ENCODE results near the gene REM2. TPM values are rescaled to one million over a fixed set of nuclear protein-coding genes. Genes with fewer than 3 reads are reported as not detected.
A peak's percentile ranks its signal among the peaks of the same experiment; 100 is the strongest.

The REM2 gene
- total and polyA plus RNA-seq, 10 donors = 1.4 to 5.8 (median 3.2) TPM

DNA sequence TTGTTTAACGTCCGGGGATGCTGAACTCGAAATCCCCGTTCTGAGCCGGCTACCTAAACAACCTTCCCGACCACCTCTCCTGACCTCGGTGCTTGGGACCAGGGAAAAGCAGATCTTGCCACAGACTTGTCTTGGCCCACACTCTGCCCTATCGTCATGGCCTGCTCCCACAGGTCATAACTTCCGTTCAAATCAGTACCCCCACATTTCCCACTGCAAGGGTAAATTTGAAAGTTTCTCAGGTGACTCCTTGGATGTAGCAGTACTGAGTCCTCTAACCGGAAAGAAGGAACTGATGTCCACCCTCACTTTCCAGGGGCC is 36.5 kb downstream of the REM2 start:
- H3K27me3 ChIP-seq (replicated peaks in 1 of 7) = no peaks in the 10 kb centered on the region
- peaks cover 0 to 66% (median 41%) of the 10 kb centered on the region in 6 donors for H3K36me3 ChIP-seq
- TF ChIP-seq, protein P1, sequence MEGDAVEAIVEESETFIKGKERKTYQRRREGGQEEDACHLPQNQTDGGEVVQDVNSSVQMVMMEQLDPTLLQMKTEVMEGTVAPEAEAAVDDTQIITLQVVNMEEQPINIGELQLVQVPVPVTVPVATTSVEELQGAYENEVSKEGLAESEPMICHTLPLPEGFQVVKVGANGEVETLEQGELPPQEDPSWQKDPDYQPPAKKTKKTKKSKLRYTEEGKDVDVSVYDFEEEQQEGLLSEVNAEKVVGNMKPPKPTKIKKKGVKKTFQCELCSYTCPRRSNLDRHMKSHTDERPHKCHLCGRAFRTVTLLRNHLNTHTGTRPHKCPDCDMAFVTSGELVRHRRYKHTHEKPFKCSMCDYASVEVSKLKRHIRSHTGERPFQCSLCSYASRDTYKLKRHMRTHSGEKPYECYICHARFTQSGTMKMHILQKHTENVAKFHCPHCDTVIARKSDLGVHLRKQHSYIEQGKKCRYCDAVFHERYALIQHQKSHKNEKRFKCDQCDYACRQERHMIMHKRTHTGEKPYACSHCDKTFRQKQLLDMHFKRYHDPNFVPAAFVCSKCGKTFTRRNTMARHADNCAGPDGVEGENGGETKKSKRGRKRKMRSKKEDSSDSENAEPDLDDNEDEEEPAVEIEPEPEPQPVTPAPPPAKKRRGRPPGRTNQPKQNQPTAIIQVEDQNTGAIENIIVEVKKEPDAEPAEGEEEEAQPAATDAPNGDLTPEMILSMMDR (IDR thresholded peaks at IDR 0.05 in 8 of 11, conservative IDR thresholded peaks at IDR 0.05 in 3 of 11) = no peak
- TF ChIP-seq POLR2AphosphoS5 (IDR thresholded peaks at IDR 0.05) (no peak), POLR2A (IDR thresholded peaks at IDR 0.05) (no peak)
- H3K4me3 ChIP-seq = peak overlapping the region in 7 of 8 donors; percentile 28 to 86 (median 63)
- 8 to 13% (median 8%) methylated on average over 7 to 10 of the region's 10 CpGs for WGBS, 5 donors
- H3K4me1 ChIP-seq = peaks cover 26 to 50% (median 42%) of the 10 kb centered on the region in 6 donors
- intact Hi-C loops (cut with DNase I; ENCODE audit: low total_unique reads) = no loop called here
- H3K9me3 ChIP-seq = no peaks in the 10 kb centered on the region
- H3K27ac ChIP-seq = peak overlapping the region; percentile 76 to 100 (median 99)
- no peak for DNase-seq

DNA sequence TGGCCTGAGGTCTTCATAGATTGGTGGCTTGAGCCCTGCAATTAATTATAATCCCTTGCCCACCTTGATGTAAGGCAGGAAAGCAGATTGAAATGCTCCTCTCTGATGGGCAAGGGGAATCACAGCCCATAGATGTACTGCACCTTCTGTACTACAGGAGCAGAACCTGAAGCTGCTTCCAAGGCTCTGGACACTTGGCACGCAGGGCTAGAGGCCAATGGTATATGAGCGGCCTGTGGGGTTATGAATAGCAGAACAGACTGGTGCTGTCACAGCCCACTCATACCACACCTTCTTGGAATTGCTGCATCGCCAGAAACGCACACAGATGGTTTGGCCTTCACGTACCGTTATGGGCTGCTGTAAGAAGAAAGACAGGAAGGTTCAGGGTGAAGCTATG is 37.7 kb downstream of the REM2 start:
- 88 to 96% (median 91%) methylated on average over 6 of the region's 6 CpGs for WGBS, 5 donors
- peaks cover 0 to 74% (median 51%) of the 10 kb centered on the region in 6 donors for H3K36me3 ChIP-seq
- H3K27me3 ChIP-seq (replicated peaks in 1 of 7) = no peaks in the 10 kb centered on the region
- no peak overlapping the region for H3K4me3 ChIP-seq
- TF ChIP-seq, protein P1 (IDR thresholded peaks at IDR 0.05 in 8 of 11, conservative IDR thresholded peaks at IDR 0.05 in 3 of 11) = no peak
- no peak for TF ChIP-seq POLR2A (IDR thresholded peaks at IDR 0.05)
- no peak for TF ChIP-seq POLR2AphosphoS5 (IDR thresholded peaks at IDR 0.05)
- intact Hi-C loops (cut with DNase I; ENCODE audit: low total_unique reads) = no loop called here
- no peak for DNase-seq
- H3K9me3 ChIP-seq = no peaks in the 10 kb centered on the region
- peaks cover 19 to 39% (median 31%) of the 10 kb centered on the region in 6 donors for H3K4me1 ChIP-seq
- peak overlapping the region in 1 of 8 donors; percentile 100 for H3K27ac ChIP-seq

DNA sequence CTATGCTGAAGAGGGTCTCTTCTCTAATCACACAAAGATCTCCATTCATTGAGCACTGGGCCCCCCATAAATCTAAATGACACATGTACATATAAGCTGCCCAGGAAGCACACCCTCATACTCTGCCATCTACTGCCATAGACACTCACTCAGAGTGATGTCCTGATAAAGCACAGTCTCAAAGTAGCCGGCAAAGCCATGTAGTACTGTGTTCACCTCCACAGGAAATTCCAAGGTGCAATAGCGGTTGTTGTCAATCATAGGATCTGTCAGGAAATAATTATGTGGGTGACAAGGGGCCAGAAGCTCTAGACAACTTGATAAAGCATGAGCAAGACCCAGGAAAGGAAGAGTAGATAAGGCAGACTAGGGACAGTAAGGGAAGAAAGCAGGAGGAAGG is 39.3 kb downstream of the REM2 start:
- intact Hi-C loops (cut with DNase I; ENCODE audit: low total_unique reads) = no loop called here
- Histone ChIP-seq H3K4me3 (no peak overlapping the region), H3K9me3 (no peaks in the 10 kb centered on the region), H3K4me1 (peaks cover 11 to 37% (median 17%) of the 10 kb centered on the region in 6 donors), H3K27ac (no peak overlapping the region), H3K36me3 (peaks cover 0 to 71% (median 61%) of the 10 kb centered on the region in 6 donors), H3K27me3 (replicated peaks in 1 of 7) (no peaks in the 10 kb centered on the region)
- WGBS, 5 donors = 78 to 93% (median 89%) methylated on average over 2 of the region's 2 CpGs
- no peak for DNase-seq
- TF ChIP-seq POLR2AphosphoS5 (IDR thresholded peaks at IDR 0.05) = no peak

- intact Hi-C loops (cut with DNase I; ENCODE audit: low total_unique reads) = no loop called here
- DNase-seq = no peak
- H3K27me3 ChIP-seq (replicated peaks in 1 of 7) = no peaks in the 10 kb centered on the region
- peaks cover 17 to 41% (median 21%) of the 10 kb centered on the region in 6 donors for H3K4me1 ChIP-seq
- H3K9me3 ChIP-seq = no peaks in the 10 kb centered on the region
- H3K4me3 ChIP-seq = no peak overlapping the region
- WGBS, 5 donors = 92 to 99% (median 96%) methylated on average over 5 of the region's 5 CpGs
- peaks cover 0 to 70% (median 61%) of the 10 kb centered on the region in 6 donors for H3K36me3 ChIP-seq
- TF ChIP-seq POLR2A (IDR thresholded peaks at IDR 0.05) (no peak), POLR2AphosphoS5 (IDR thresholded peaks at IDR 0.05) (no peak)
- TF ChIP-seq, protein P1 (IDR thresholded peaks at IDR 0.05 in 8 of 11, conservative IDR thresholded peaks at IDR 0.05 in 3 of 11) = no peak
- no peak overlapping the region for H3K27ac ChIP-seq
These were observed 40.7 kb downstream of the REM2 start for GRCh38 chr14:22923746-22924145.

DNA sequence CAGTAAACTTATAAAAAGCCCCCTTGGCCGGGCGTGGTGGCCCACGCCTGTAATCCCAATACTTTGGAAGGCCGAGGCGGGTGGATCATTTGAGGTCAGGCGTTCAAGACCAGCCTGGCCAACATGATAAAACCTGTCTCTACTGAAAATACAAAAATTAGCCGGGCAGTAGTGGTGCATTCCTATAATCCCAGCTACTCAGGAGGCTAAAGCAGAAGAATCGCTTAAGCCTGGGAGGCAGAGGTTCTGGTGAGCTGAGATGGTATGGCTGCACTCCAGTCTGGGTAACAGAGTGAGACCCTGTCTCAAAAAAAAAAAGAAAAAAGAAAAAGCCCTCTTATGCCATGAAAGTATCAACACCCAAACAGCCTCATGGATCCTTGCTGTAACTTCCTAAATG is 42.5 kb downstream of the REM2 start:
- 96 to 98% (median 97%) methylated on average over 8 of the region's 8 CpGs for WGBS, 5 donors
- Histone ChIP-seq H3K4me1 (peaks cover 12 to 41% (median 21%) of the 10 kb centered on the region in 6 donors), H3K27ac (no peak overlapping the region), H3K9me3 (no peaks in the 10 kb centered on the region), H3K27me3 (replicated peaks in 1 of 7) (no peaks in the 10 kb centered on the region), H3K36me3 (peaks cover 0 to 65% (median 56%) of the 10 kb centered on the region in 6 donors), H3K4me3 (no peak overlapping the region)
- intact Hi-C loops (cut with DNase I; ENCODE audit: low total_unique reads) = no loop called here
- no peak for DNase-seq
- no peak for TF ChIP-seq POLR2A (IDR thresholded peaks at IDR 0.05)
- no peak for TF ChIP-seq POLR2AphosphoS5 (IDR thresholded peaks at IDR 0.05)
- TF ChIP-seq, protein P1 (IDR thresholded peaks at IDR 0.05 in 8 of 11, conservative IDR thresholded peaks at IDR 0.05 in 3 of 11) = no peak
